Stimulated activated naive CD8-positive, alpha-beta T cell treated with anti-CD3 and anti-CD28 coated beads, Interleukin-15, amount 100 ng/mL, for 72 hours (primary cell): ENCODE measurements around the gene TOMM6.
A peak's percentile ranks its signal among the peaks of the same experiment; 100 is the strongest.

ENCODE experiments used
- ATAC-seq: fragments of 150-1000 bp; cut with Tn5 transposase; 2 replicates; pipeline ENCODE4 v1.10.0; 2021; ENCODE audit warnings: mild to moderate bottlenecking, moderate library complexity
- DNase-seq, 2 donors: peaks; one replicate each; pipeline ENCODE4 v3.0.0; 2021 to 2022
- H3K27ac Mint-ChIP-seq, 2 donors: one replicate each; pipeline ENCODE4 v1.8.0; 2022; ENCODE audit warnings: mild to moderate bottlenecking in 2 of 2, mixed read lengths in 2 of 2, moderate library complexity in 2 of 2
- H3K27me3 Mint-ChIP-seq: one replicate; pipeline ENCODE4 v1.8.0; 2022; ENCODE audit warnings: mixed read lengths
- H3K4me1 Mint-ChIP-seq: one replicate; pipeline ENCODE4 v1.8.0; 2022; ENCODE audit warnings: mild to moderate bottlenecking, mixed read lengths
- H3K4me3 Mint-ChIP-seq, 2 donors: one replicate each; pipeline ENCODE4 v1.8.0; 2022; ENCODE audit warnings: mild to moderate bottlenecking in 2 of 2, mixed read lengths in 2 of 2, moderate library complexity in 1 of 2
- H3K9me3 Mint-ChIP-seq, 2 donors: one replicate each; pipeline ENCODE4 v1.8.0; 2022; ENCODE audit warnings: mixed read lengths in 2 of 2

Gene TOMM6

GRCh38 chr6:41787219-41787917, at the start of gene TOMM6:
Gene TOMM6, plus strand, starts transcription at chr6:41787694. Its CDS starts 4 bp downstream, at chr6:41787698.
- DNase-seq (peak; percentile 96 to 97), ATAC-seq (peak; percentile 89)
- Mint-ChIP-seq H3K9me3 (no peaks in the 10 kb centered on the region), H3K4me1 (peaks cover 31% of the 10 kb centered on the region), H3K27me3 (no peaks in the 10 kb centered on the region), H3K4me3 (peak within 1 kb of the TSS; percentile 94), H3K27ac (peak within 1 kb of the TSS; percentile 98 to 99)

DNA sequence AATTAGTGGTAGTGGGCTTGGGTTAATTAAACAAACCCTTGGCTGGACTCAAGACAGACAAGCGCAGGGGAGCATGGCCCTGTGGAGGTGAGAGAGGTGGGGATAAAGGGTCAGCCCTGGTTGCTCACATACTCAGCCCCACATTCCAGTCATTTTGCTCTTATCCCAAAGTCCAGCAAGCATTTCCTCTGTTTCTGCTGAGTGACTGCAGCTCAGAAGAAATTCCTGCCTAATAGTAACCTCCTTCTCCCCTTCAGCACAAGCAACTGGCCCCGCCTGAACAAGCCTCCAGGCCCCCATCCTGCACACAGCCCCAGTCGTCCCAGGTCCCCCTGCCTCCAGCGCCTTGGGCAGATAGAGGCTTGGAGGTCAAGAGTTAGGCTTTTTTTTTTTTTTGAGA, 48.5 kb upstream of the TOMM6 start:
- Mint-ChIP-seq H3K9me3 (no peaks in the 10 kb centered on the region), H3K27me3 (no peaks in the 10 kb centered on the region), H3K4me3 (no peak overlapping the region), H3K27ac (no peak overlapping the region), H3K4me1 (peaks cover 9% of the 10 kb centered on the region)
- DNase-seq (no peak), ATAC-seq (no peak)

- H3K27ac Mint-ChIP-seq: peak overlapping the region in 1 of 2 donors; percentile 79
- DNase-seq: no peak
- H3K4me3 Mint-ChIP-seq: no peak overlapping the region
- no peaks in the 10 kb centered on the region for H3K9me3 Mint-ChIP-seq
- H3K4me1 Mint-ChIP-seq: peaks cover 9% of the 10 kb centered on the region
- H3K27me3 Mint-ChIP-seq: no peaks in the 10 kb centered on the region
- no peak for ATAC-seq
Observed at GRCh38 chr6:41740366-41741162, 46.9 kb upstream of the TOMM6 start.

GRCh38 chr6:41741625-41742490, 45.6 kb upstream of the TOMM6 start:
- DNase-seq (no peak), ATAC-seq (no peak)
- Mint-ChIP-seq H3K4me1 (no peaks in the 10 kb centered on the region), H3K27ac (no peak overlapping the region), H3K9me3 (no peaks in the 10 kb centered on the region), H3K4me3 (no peak overlapping the region), H3K27me3 (no peaks in the 10 kb centered on the region)

- Mint-ChIP-seq H3K27ac (peak overlapping the region in 1 of 2 donors; percentile 22), H3K4me3 (no peak overlapping the region), H3K9me3 (no peaks in the 10 kb centered on the region), H3K4me1 (no peaks in the 10 kb centered on the region), H3K27me3 (no peaks in the 10 kb centered on the region)
- ATAC-seq (no peak), DNase-seq (no peak)
Observed at GRCh38 chr6:41743406-41744235, 43.9 kb upstream of the TOMM6 start.

- Mint-ChIP-seq H3K27ac (no peak overlapping the region), H3K4me1 (no peaks in the 10 kb centered on the region), H3K27me3 (no peaks in the 10 kb centered on the region), H3K4me3 (no peak overlapping the region), H3K9me3 (no peaks in the 10 kb centered on the region)
- DNase-seq (no peak), ATAC-seq (no peak)
Observed at GRCh38 chr6:41744236-41744787, 43.2 kb upstream of the TOMM6 start.

DNA sequence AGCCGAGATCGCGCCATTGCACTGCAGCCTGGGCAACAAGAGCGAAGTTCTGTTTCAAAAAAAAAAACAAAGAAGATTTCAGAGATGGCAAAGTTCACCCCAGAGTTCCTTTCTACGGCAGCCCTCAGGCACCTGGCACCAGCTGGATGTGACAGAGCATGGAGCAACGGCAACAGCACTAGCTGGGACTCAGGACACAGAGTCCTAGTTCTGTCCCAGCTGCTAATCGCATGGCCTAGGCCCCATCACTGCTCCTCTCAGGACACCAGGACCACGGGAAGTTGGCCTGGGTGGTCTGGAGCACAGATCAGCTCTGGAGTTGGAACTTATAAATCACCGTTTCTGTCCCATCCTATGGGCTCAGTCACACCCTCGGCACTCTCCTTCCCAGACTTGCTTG, 41.4 kb upstream of the TOMM6 start:
- Mint-ChIP-seq H3K27me3 (no peaks in the 10 kb centered on the region), H3K27ac (no peak overlapping the region), H3K4me1 (no peaks in the 10 kb centered on the region), H3K4me3 (no peak overlapping the region), H3K9me3 (no peaks in the 10 kb centered on the region)
- DNase-seq: no peak
- no peak for ATAC-seq

GRCh38 chr6:41747256-41748101, 40.0 kb upstream of the TOMM6 start, which contains the start of gene PGC:
Gene PGC, minus strand, starts transcription at chr6:41747397. Its CDS starts 63 bp downstream, at chr6:41747334.
- Mint-ChIP-seq H3K27me3 (no peaks in the 10 kb centered on the region), H3K27ac (no peak within 1 kb of the TSS), H3K4me3 (no peak within 1 kb of the TSS), H3K4me1 (no peaks in the 10 kb centered on the region), H3K9me3 (no peaks in the 10 kb centered on the region)
- no peak for ATAC-seq
- no peak for DNase-seq

DNA sequence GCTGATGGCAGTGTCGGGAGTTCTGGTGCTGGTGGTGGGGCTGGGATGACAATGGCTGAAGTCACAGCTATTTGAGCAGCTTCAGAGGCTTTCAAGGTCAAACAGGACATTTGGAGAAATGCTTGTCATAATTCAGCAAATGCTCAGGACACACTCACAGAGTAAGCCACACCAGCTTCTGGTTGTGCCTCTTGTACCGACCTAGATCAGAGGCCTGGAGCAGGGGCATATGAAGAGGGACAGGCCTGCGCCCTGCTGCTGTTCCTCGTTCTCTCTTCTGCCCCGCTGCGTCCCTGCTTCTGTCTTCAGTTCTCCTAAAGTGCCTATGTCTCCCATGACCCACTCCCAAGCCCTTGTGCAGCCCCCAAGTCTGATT, 39.4 kb upstream of the TOMM6 start:
- Mint-ChIP-seq H3K27ac (no peak overlapping the region), H3K27me3 (peaks cover under 1% of the 10 kb centered on the region), H3K4me1 (no peaks in the 10 kb centered on the region), H3K4me3 (no peak overlapping the region), H3K9me3 (no peaks in the 10 kb centered on the region)
- ATAC-seq (no peak), DNase-seq (no peak)

GRCh38 chr6:41748542-41748941, 39.0 kb upstream of the TOMM6 start:
- H3K27ac Mint-ChIP-seq: no peak overlapping the region
- no peak overlapping the region for H3K4me3 Mint-ChIP-seq
- H3K9me3 Mint-ChIP-seq: no peaks in the 10 kb centered on the region
- ATAC-seq (no peak), DNase-seq (no peak)
- H3K27me3 Mint-ChIP-seq: peaks cover 5% of the 10 kb centered on the region
- H3K4me1 Mint-ChIP-seq: no peaks in the 10 kb centered on the region

DNA sequence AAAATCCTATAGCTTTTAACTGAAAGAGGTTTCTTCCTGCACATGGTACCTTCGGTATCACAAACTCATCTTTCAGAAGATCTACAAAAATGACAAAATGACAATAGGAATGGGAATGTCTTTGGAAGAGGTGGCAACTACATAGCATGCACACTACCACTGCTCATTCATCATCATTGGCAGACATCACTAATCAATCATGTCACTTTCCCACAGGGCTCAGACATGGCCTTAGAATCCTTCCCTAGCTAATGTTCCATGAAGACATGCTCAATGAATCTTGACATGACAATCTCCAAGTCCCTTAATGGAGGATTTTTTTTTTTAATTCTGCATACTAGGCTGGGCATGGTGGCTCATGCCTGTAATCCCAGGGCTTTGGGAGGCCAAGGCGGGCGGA, 37.1 kb upstream of the TOMM6 start:
- no peaks in the 10 kb centered on the region for H3K9me3 Mint-ChIP-seq
- H3K4me1 Mint-ChIP-seq: no peaks in the 10 kb centered on the region
- H3K27ac Mint-ChIP-seq: no peak overlapping the region
- H3K27me3 Mint-ChIP-seq: peaks cover 13% of the 10 kb centered on the region
- DNase-seq (no peak), ATAC-seq (no peak)
- no peak overlapping the region for H3K4me3 Mint-ChIP-seq

DNA sequence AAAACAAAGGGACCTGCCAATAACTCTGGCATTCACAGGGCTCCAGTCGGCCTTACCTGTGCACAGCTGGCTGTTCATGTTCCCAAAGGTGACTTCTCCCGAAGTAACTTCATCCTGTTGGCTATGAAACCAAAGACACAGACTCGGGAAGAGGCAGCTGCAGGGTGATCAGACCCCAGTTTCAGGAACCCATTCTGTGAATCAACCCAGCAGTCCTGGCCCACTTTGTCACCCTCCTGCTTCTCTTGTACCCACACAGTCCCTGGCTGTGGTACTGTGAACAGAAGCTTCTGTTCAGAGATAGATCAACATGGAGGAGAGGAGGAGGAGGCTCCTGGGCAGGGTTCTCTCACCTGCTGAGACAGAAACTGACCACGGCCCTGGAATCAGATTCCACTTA, 31.6 kb upstream of the TOMM6 start:
- H3K9me3 Mint-ChIP-seq: no peaks in the 10 kb centered on the region
- H3K4me3 Mint-ChIP-seq: no peak overlapping the region
- H3K4me1 Mint-ChIP-seq: peaks cover 11% of the 10 kb centered on the region
- ATAC-seq (no peak), DNase-seq (no peak)
- peaks cover 13% of the 10 kb centered on the region for H3K27me3 Mint-ChIP-seq
- H3K27ac Mint-ChIP-seq: no peak overlapping the region

DNA sequence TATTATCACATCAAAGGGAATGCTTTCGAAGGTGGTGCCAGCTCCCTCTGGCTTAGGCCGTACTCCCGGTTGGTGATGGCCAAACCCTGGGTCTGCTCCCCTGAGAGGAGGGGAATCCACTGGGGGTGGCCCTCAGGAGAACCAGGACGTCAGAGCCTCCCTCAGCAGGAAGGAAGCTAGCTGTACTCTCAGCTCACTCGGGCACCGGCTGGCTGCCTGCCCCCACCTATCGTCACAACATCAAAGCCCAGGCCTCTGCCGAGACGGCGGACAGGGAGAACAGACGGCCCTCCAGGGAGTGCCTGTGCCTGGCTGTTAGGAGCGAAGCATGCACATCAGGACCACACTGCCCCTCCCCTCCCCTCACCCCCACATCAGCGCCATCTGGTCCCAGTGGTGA, 31.1 kb upstream of the TOMM6 start:
- Mint-ChIP-seq H3K27me3 (peaks cover 13% of the 10 kb centered on the region), H3K4me3 (no peak overlapping the region), H3K27ac (no peak overlapping the region), H3K9me3 (no peaks in the 10 kb centered on the region), H3K4me1 (peaks cover 11% of the 10 kb centered on the region)
- peak; percentile 59 for ATAC-seq
- DNase-seq: no peak

GRCh38 chr6:41757271-41757670, 30.2 kb upstream of the TOMM6 start:
- H3K4me1 Mint-ChIP-seq: peaks cover 11% of the 10 kb centered on the region
- no peak for DNase-seq
- no peaks in the 10 kb centered on the region for H3K9me3 Mint-ChIP-seq
- H3K4me3 Mint-ChIP-seq: no peak overlapping the region
- H3K27ac Mint-ChIP-seq: no peak overlapping the region
- H3K27me3 Mint-ChIP-seq: peaks cover 13% of the 10 kb centered on the region
- ATAC-seq: no peak
